Stimulated activated naive B cell treated with anti-CD40 and anti-IgM and Interleukin-4, amounts not matched to agents 10 μg/mL and 1 μg/mL and 100 μg/mL, for 72 hours (primary cell): ENCODE measurements around the gene BAX.
A peak's percentile ranks its signal among the peaks of the same experiment; 100 is the strongest.
"Not testable (repeated sequence)": the region's sequence is repeated elsewhere in the genome, so short reads cannot be mapped to it uniquely, and the experiment has no call there.

Experiments used
- ATAC-seq, 2 donors: fragments of 150-1000 bp; cut with Tn5 transposase; replicated peaks; 2 replicates each; pipeline ENCODE4 v1.10.0; 2021; ENCODE audit warnings: moderate library complexity in 1 of 2
- DNase-seq: peaks from one replicate; pipeline ENCODE4 v3.0.0; 2021
- H3K27ac Mint-ChIP-seq: one replicate; pipeline ENCODE4 v1.8.0; 2022; ENCODE audit warnings: mild to moderate bottlenecking, mixed read lengths
- H3K27me3 Mint-ChIP-seq, 2 donors: one replicate each; pipeline ENCODE4 v1.8.0; 2022; ENCODE audit warnings: mixed read lengths in 2 of 2
- H3K36me3 Mint-ChIP-seq, 2 donors: one replicate each; pipeline ENCODE4 v1.8.0; 2022; ENCODE audit warnings: mixed read lengths in 2 of 2, mild to moderate bottlenecking in 1 of 2
- H3K4me1 Mint-ChIP-seq, 2 donors: one replicate each; pipeline ENCODE4 v1.8.0; 2022; ENCODE audit warnings: mixed read lengths in 2 of 2, mild to moderate bottlenecking in 1 of 2
- H3K4me3 Mint-ChIP-seq, 2 donors: one replicate each; pipeline ENCODE4 v1.8.0; 2022; ENCODE audit warnings: mild to moderate bottlenecking in 2 of 2, mixed read lengths in 2 of 2, moderate library complexity in 1 of 2
- H3K9me3 Mint-ChIP-seq, 2 donors: one replicate each; pipeline ENCODE4 v1.8.0; 2022; ENCODE audit warnings: mixed read lengths in 2 of 2, mild to moderate bottlenecking in 1 of 2

BAX gene

GRCh38 chr19:48921721-48922500 lies 32.8 kb upstream of the BAX start:
- H3K36me3 Mint-ChIP-seq: peaks cover 26 to 39% of the 10 kb centered on the region in 2 donors

GRCh38 chr19:48922548-48923490 lies 31.9 kb upstream of the BAX start:
- H3K36me3 Mint-ChIP-seq: peaks cover 25 to 36% of the 10 kb centered on the region in 2 donors
- H3K27me3 Mint-ChIP-seq: no peaks in the 10 kb centered on the region

More at GRCh38 chr19:48921721-48922500, 32.8 kb upstream of the BAX start:
- ATAC-seq: no peak
- Mint-ChIP-seq H3K9me3 (no peaks in the 10 kb centered on the region), H3K4me1 (peaks cover 7 to 9% of the 10 kb centered on the region in 2 donors), H3K4me3 (no peak overlapping the region), H3K27me3 (no peaks in the 10 kb centered on the region), H3K27ac (no peak overlapping the region)
- no peak for DNase-seq

GRCh38 chr19:48925240-48925843 lies 29.3 kb upstream of the BAX start:
- no peaks in the 10 kb centered on the region for H3K9me3 Mint-ChIP-seq
- ATAC-seq: peak in 1 of 2 donors; percentile 16
- peaks cover 0 to 5% of the 10 kb centered on the region in 2 donors for H3K4me1 Mint-ChIP-seq

More at GRCh38 chr19:48922548-48923490, 31.9 kb upstream of the BAX start:
- ATAC-seq: no peak
- DNase-seq: no peak
- H3K4me1 Mint-ChIP-seq: peaks cover 4 to 8% of the 10 kb centered on the region in 2 donors
- H3K27ac Mint-ChIP-seq: peak overlapping the region; percentile 7
- no peaks in the 10 kb centered on the region for H3K9me3 Mint-ChIP-seq
- no peak overlapping the region for H3K4me3 Mint-ChIP-seq

GRCh38 chr19:48925890-48926289 lies 28.8 kb upstream of the BAX start:
- not testable (repeated sequence) for H3K4me1 Mint-ChIP-seq, H3K4me3 Mint-ChIP-seq, DNase-seq, H3K9me3 Mint-ChIP-seq, H3K27me3 Mint-ChIP-seq, H3K27ac Mint-ChIP-seq, ATAC-seq
- peaks cover 13 to 19% of the 10 kb centered on the region in 2 donors for H3K36me3 Mint-ChIP-seq

More at GRCh38 chr19:48925240-48925843, 29.3 kb upstream of the BAX start:
- Mint-ChIP-seq H3K27ac (no peak overlapping the region), H3K4me3 (no peak overlapping the region), H3K36me3 (peaks cover 13 to 21% of the 10 kb centered on the region in 2 donors), H3K27me3 (no peaks in the 10 kb centered on the region)
- no peak for DNase-seq

- Mint-ChIP-seq H3K36me3 (peaks cover 9 to 12% of the 10 kb centered on the region in 2 donors), H3K4me3 (no peak overlapping the region), H3K4me1 (peaks cover 0 to 3% of the 10 kb centered on the region in 2 donors), H3K9me3 (no peaks in the 10 kb centered on the region), H3K27ac (no peak overlapping the region), H3K27me3 (peaks cover 0 to 4% of the 10 kb centered on the region in 2 donors)
- ATAC-seq (peak in 1 of 2 donors; percentile 33), DNase-seq (no peak)
Measured at GRCh38 chr19:48926909-48927308, 27.8 kb upstream of the BAX start.

- H3K36me3 Mint-ChIP-seq: not testable (repeated sequence)
Measured at GRCh38 chr19:48927692-48928091, 27.0 kb upstream of the BAX start.

GRCh38 chr19:48928164-48929025 lies 26.3 kb upstream of the BAX start:
- H3K4me3 Mint-ChIP-seq: no peak overlapping the region
- no peak overlapping the region for H3K27ac Mint-ChIP-seq
- ATAC-seq: no peak
- H3K9me3 Mint-ChIP-seq: no peaks in the 10 kb centered on the region
- peaks cover 0 to 8% of the 10 kb centered on the region in 2 donors for H3K27me3 Mint-ChIP-seq
- DNase-seq: no peak
- peaks cover 2% of the 10 kb centered on the region in 2 donors for H3K36me3 Mint-ChIP-seq
- peaks cover 3 to 6% of the 10 kb centered on the region in 2 donors for H3K4me1 Mint-ChIP-seq

More at GRCh38 chr19:48927692-48928091, 27.0 kb upstream of the BAX start:
- not testable (repeated sequence) for H3K27ac Mint-ChIP-seq, H3K27me3 Mint-ChIP-seq, DNase-seq, H3K4me3 Mint-ChIP-seq, H3K9me3 Mint-ChIP-seq, H3K4me1 Mint-ChIP-seq, ATAC-seq

- ATAC-seq: peak; percentile 88 to 90
- Mint-ChIP-seq H3K4me3 (peak within 1 kb of the TSS; percentile 83 to 84), H3K9me3 (no peaks in the 10 kb centered on the region), H3K27ac (peak within 1 kb of the TSS; percentile 47), H3K4me1 (peaks cover 6 to 18% of the 10 kb centered on the region in 2 donors), H3K36me3 (no peaks in the 10 kb centered on the region), H3K27me3 (peaks cover 11 to 24% of the 10 kb centered on the region in 2 donors)
- DNase-seq: peak; percentile 64
Measured at GRCh38 chr19:48933382-48933932, 21.2 kb upstream of the BAX start, which contains the start of gene DHDH. Gene DHDH, plus strand, starts transcription at chr19:48933699. Its CDS starts 23 bp downstream, at chr19:48933722.

- Mint-ChIP-seq H3K4me1 (peaks cover 6 to 18% of the 10 kb centered on the region in 2 donors), H3K9me3 (no peaks in the 10 kb centered on the region), H3K4me3 (peak overlapping the region in 1 of 2 donors; percentile 51), H3K27me3 (peaks cover 11 to 34% of the 10 kb centered on the region in 2 donors), H3K27ac (no peak overlapping the region), H3K36me3 (no peaks in the 10 kb centered on the region)
- no peak for ATAC-seq
- no peak for DNase-seq
Measured at GRCh38 chr19:48934837-48935236, 19.8 kb upstream of the BAX start.

GRCh38 chr19:48935864-48936263 lies 18.8 kb upstream of the BAX start:
- Mint-ChIP-seq H3K27ac (no peak overlapping the region), H3K36me3 (no peaks in the 10 kb centered on the region), H3K27me3 (peaks cover 11 to 34% of the 10 kb centered on the region in 2 donors), H3K4me3 (no peak overlapping the region), H3K4me1 (peaks cover 6 to 18% of the 10 kb centered on the region in 2 donors), H3K9me3 (no peaks in the 10 kb centered on the region)
- DNase-seq: no peak
- no peak for ATAC-seq

GRCh38 chr19:48938256-48938655 lies 16.4 kb upstream of the BAX start:
- peaks cover 0 to 3% of the 10 kb centered on the region in 2 donors for H3K9me3 Mint-ChIP-seq
- peaks cover 11 to 25% of the 10 kb centered on the region in 2 donors for H3K27me3 Mint-ChIP-seq
- H3K36me3 Mint-ChIP-seq: peaks cover 0 to 2% of the 10 kb centered on the region in 2 donors
- ATAC-seq (no peak), DNase-seq (no peak)
- no peak overlapping the region for H3K4me3 Mint-ChIP-seq
- H3K4me1 Mint-ChIP-seq: peaks cover 5 to 14% of the 10 kb centered on the region in 2 donors
- H3K27ac Mint-ChIP-seq: no peak overlapping the region

GRCh38 chr19:48940902-48941301 lies 13.8 kb upstream of the BAX start:
- no peak overlapping the region for H3K27ac Mint-ChIP-seq
- DNase-seq (no peak), ATAC-seq (no peak)
- H3K4me1 Mint-ChIP-seq: no peaks in the 10 kb centered on the region
- H3K9me3 Mint-ChIP-seq: peaks cover 0 to 3% of the 10 kb centered on the region in 2 donors
- H3K36me3 Mint-ChIP-seq: peaks cover 0 to 2% of the 10 kb centered on the region in 2 donors
- H3K27me3 Mint-ChIP-seq: peaks cover 4 to 19% of the 10 kb centered on the region in 2 donors
- H3K4me3 Mint-ChIP-seq: no peak overlapping the region

GRCh38 chr19:48943081-48943480 lies 11.6 kb upstream of the BAX start:
- ATAC-seq: no peak
- H3K27me3 Mint-ChIP-seq: peaks cover 0 to 13% of the 10 kb centered on the region in 2 donors
- H3K27ac Mint-ChIP-seq: no peak overlapping the region

More at GRCh38 chr19:48943081-48943480, 11.6 kb upstream of the BAX start:
- no peak for DNase-seq
- H3K4me3 Mint-ChIP-seq: no peak overlapping the region
- H3K36me3 Mint-ChIP-seq: peaks cover 0 to 4% of the 10 kb centered on the region in 2 donors
- H3K4me1 Mint-ChIP-seq: no peaks in the 10 kb centered on the region
- peaks cover 4 to 5% of the 10 kb centered on the region in 2 donors for H3K9me3 Mint-ChIP-seq
